Adipocyte (in vitro differentiated cells): Measurements from ENCODE around the gene KIF21B.

Experiments used
- DNase-seq: peaks from one replicate; pipeline ENCODE4 v3.0.0-alpha.2; 2015; ENCODE audit warnings: low read depth
- H3K27me3 ChIP-seq: replicated peaks from 2 replicates; pipeline ENCODE4 v1.7.0; 2013; ENCODE audit warnings: mild to moderate bottlenecking, low read length, moderate library complexity; ENCODE audit not compliant: control insufficient read depth, insufficient read depth
- H3K36me3 ChIP-seq: 2 replicates; pipeline ENCODE4 v1.7.0; 2013; ENCODE audit warnings: low read length, mild to moderate bottlenecking, moderate library complexity; ENCODE audit not compliant: control insufficient read depth, insufficient read depth, severe bottlenecking
- H3K4me1 ChIP-seq: 2 replicates; pipeline ENCODE4 v1.7.0; 2013; ENCODE audit warnings: mild to moderate bottlenecking, low read length, moderate library complexity; ENCODE audit not compliant: control insufficient read depth, insufficient read depth
- H3K4me3 ChIP-seq: 2 replicates; pipeline ENCODE4 v1.7.0; 2013; ENCODE audit warnings: mild to moderate bottlenecking, low read length, moderate library complexity
- H3K9ac ChIP-seq: 2 replicates; pipeline ENCODE4 v1.7.0; 2013; ENCODE audit warnings: mild to moderate bottlenecking, low read length, moderate library complexity
- H3K9me3 ChIP-seq: 2 replicates; pipeline ENCODE4 v1.7.0; 2013; ENCODE audit warnings: mild to moderate bottlenecking, low read length, moderate library complexity; ENCODE audit not compliant: control insufficient read depth

Gene KIF21B

GRCh38 chr1:201006450-201006849 is 17.1 kb downstream of the KIF21B start:
- Histone ChIP-seq H3K9ac (no peak overlapping the region), H3K27me3 (peaks cover 15% of the 10 kb centered on the region), H3K36me3 (no peaks in the 10 kb centered on the region), H3K4me3 (no peak overlapping the region), H3K4me1 (no peaks in the 10 kb centered on the region), H3K9me3 (no peaks in the 10 kb centered on the region)
- DNase-seq, result no peak

- H3K4me3 ChIP-seq, result no peak overlapping the region
- no peak for DNase-seq
- no peaks in the 10 kb centered on the region for H3K4me1 ChIP-seq
- no peaks in the 10 kb centered on the region for H3K36me3 ChIP-seq
- no peak overlapping the region for H3K9ac ChIP-seq
- peaks cover 11% of the 10 kb centered on the region for H3K27me3 ChIP-seq
- H3K9me3 ChIP-seq, result no peaks in the 10 kb centered on the region
These were observed 18.8 kb downstream of the KIF21B start for GRCh38 chr1:201004732-201005131.

- H3K27me3 ChIP-seq, result peaks cover 7% of the 10 kb centered on the region
- no peak for DNase-seq
- no peaks in the 10 kb centered on the region for H3K36me3 ChIP-seq
- no peaks in the 10 kb centered on the region for H3K4me1 ChIP-seq
- H3K9ac ChIP-seq, result no peak overlapping the region
- H3K9me3 ChIP-seq, result no peaks in the 10 kb centered on the region
- no peak overlapping the region for H3K4me3 ChIP-seq
These were observed 19.4 kb downstream of the KIF21B start for GRCh38 chr1:201004154-201004553.

- H3K4me1 ChIP-seq, result no peaks in the 10 kb centered on the region
- no peak overlapping the region for H3K9ac ChIP-seq
- no peaks in the 10 kb centered on the region for H3K36me3 ChIP-seq
- peaks cover 8% of the 10 kb centered on the region for H3K27me3 ChIP-seq
- no peak overlapping the region for H3K4me3 ChIP-seq
- DNase-seq, result no peak
- H3K9me3 ChIP-seq, result no peaks in the 10 kb centered on the region
These were observed 21.0 kb downstream of the KIF21B start for GRCh38 chr1:201002510-201002909.

GRCh38 chr1:201001962-201002361 is 21.6 kb downstream of the KIF21B start:
- no peak for DNase-seq
- no peaks in the 10 kb centered on the region for H3K36me3 ChIP-seq
- H3K4me1 ChIP-seq, result no peaks in the 10 kb centered on the region
- no peak overlapping the region for H3K4me3 ChIP-seq
- no peaks in the 10 kb centered on the region for H3K9me3 ChIP-seq
- peaks cover 8% of the 10 kb centered on the region for H3K27me3 ChIP-seq
- no peak overlapping the region for H3K9ac ChIP-seq

GRCh38 chr1:201000391-201000790 is 23.1 kb downstream of the KIF21B start:
- no peaks in the 10 kb centered on the region for H3K36me3 ChIP-seq
- peaks cover 5% of the 10 kb centered on the region for H3K27me3 ChIP-seq

GRCh38 chr1:200999667-201000066 is 23.8 kb downstream of the KIF21B start:
- Histone ChIP-seq H3K9me3 (no peaks in the 10 kb centered on the region), H3K4me3 (no peak overlapping the region), H3K36me3 (no peaks in the 10 kb centered on the region), H3K27me3 (peaks cover 5% of the 10 kb centered on the region), H3K4me1 (no peaks in the 10 kb centered on the region), H3K9ac (no peak overlapping the region)
- no peak for DNase-seq

More at GRCh38 chr1:201000391-201000790, 23.1 kb downstream of the KIF21B start:
- no peak for DNase-seq
- Histone ChIP-seq H3K9ac (no peak overlapping the region), H3K4me1 (no peaks in the 10 kb centered on the region), H3K4me3 (no peak overlapping the region), H3K9me3 (no peaks in the 10 kb centered on the region)

- H3K9ac ChIP-seq, result no peak overlapping the region
- no peak for DNase-seq
- H3K4me3 ChIP-seq, result no peak overlapping the region
- peaks cover 5% of the 10 kb centered on the region for H3K27me3 ChIP-seq
- no peaks in the 10 kb centered on the region for H3K4me1 ChIP-seq
- H3K36me3 ChIP-seq, result no peaks in the 10 kb centered on the region
- H3K9me3 ChIP-seq, result no peaks in the 10 kb centered on the region
These were observed 25.2 kb downstream of the KIF21B start for GRCh38 chr1:200998323-200998722.

GRCh38 chr1:200992382-200993048 is 31.0 kb downstream of the KIF21B start:
- H3K27me3 ChIP-seq, result peaks cover 2% of the 10 kb centered on the region
- DNase-seq, result no peak
- no peaks in the 10 kb centered on the region for H3K36me3 ChIP-seq

GRCh38 chr1:200991097-200991614 is 32.4 kb downstream of the KIF21B start:
- Histone ChIP-seq H3K4me1 (no peaks in the 10 kb centered on the region), H3K9me3 (no peaks in the 10 kb centered on the region), H3K9ac (no peak overlapping the region), H3K4me3 (no peak overlapping the region), H3K27me3 (no peaks in the 10 kb centered on the region), H3K36me3 (no peaks in the 10 kb centered on the region)
- DNase-seq, result no peak

More at GRCh38 chr1:200992382-200993048, 31.0 kb downstream of the KIF21B start:
- H3K9ac ChIP-seq, result no peak overlapping the region
- no peaks in the 10 kb centered on the region for H3K4me1 ChIP-seq
- H3K9me3 ChIP-seq, result no peaks in the 10 kb centered on the region
- no peak overlapping the region for H3K4me3 ChIP-seq

- Histone ChIP-seq H3K9ac (no peak overlapping the region), H3K4me3 (no peak overlapping the region), H3K36me3 (no peaks in the 10 kb centered on the region), H3K4me1 (no peaks in the 10 kb centered on the region), H3K27me3 (no peaks in the 10 kb centered on the region), H3K9me3 (no peaks in the 10 kb centered on the region)
- no peak for DNase-seq
These were observed 33.4 kb downstream of the KIF21B start for GRCh38 chr1:200990114-200990513.

- H3K9me3 ChIP-seq, result no peaks in the 10 kb centered on the region
- no peaks in the 10 kb centered on the region for H3K27me3 ChIP-seq
- H3K9ac ChIP-seq, result no peak overlapping the region
- H3K4me1 ChIP-seq, result no peaks in the 10 kb centered on the region
- no peak for DNase-seq
- H3K4me3 ChIP-seq, result no peak overlapping the region
- no peaks in the 10 kb centered on the region for H3K36me3 ChIP-seq
These were observed 34.2 kb downstream of the KIF21B start for GRCh38 chr1:200989337-200989736.
